HG02970 (cell line): Measurements from ENCODE around the gene USP35.

Experiments used
- ATAC-seq: cut with Tn5 transposase; IDR thresholded peaks from one replicate; pipeline ENCODE4 v1.9.1; 2021; ENCODE audit warnings: mild to moderate bottlenecking, moderate library complexity, moderate number of reproducible peaks; ENCODE audit not compliant: unreplicated experiment, low FRiP score

USP35 gene

DNA sequence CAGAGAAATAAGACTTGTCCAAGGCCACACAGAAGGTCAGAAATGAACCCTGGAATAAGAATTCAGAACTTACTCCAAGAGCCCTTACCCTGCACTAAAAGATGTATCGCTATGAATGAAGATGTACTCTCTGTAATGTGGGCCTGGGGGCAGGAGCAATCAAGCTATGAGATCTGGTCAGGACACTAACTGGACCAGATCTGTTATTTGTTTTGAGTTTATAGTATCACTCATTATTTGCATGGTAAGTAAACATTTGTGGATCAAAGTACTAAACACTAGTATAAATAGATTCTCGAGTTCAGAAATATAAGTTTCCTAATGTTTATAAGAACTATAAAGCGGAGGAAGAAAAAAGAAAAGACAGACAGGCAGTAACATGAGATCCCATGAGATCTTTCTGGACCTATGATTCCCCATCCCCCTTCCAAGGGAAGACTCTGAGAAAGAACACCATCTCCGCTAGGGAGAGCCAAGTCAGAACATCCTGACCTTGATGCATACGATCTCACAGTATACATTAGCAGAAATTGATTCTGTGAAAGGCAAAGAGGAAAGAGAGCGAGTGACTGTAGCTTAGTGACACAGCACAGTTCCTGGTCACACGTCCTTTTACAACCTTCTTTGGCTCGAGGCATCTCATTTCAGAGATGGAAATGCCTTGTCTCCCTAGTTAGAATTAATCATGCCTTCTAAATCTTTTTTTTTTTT, 71.2 kb downstream of the USP35 start:
- no peak for ATAC-seq

DNA sequence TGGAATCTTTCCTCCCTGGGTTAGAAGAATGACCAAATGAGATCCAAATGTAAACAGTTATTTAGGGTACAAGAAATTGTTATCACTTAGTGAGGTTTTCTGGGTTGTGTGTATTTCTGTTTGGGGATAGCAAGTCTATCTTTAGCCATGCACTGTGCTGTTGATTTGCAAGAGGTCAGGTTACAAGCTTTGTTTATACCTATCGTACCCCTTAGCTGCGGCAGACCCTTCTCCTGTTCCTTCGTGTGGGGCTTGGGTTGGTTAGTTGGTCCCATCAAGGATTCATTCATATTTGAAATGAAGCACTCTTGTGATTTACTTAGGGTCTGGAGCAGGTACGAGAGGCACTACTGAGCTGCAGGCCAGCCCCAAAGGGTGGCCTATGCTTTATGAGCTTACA, 72.6 kb downstream of the USP35 start:
- ATAC-seq = no peak

DNA sequence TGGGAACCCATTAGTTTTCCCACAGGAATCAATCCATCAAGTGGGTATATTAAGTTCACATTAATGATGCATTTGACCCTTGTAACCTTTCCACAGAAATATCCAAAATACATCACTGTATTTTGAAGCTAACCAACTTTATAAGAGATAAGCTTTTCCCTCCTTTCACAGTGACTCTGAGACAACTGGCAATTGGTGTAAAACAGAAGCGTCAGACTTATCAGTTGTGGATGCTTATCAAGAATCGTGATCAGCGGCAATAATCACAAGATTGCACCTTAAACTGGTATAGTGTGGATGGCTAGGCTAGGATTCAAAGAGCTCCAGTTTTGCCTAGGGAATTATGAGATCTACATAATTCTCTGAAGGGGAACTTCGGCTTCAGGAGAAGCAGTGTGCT, 73.1 kb downstream of the USP35 start:
- ATAC-seq = no peak

DNA sequence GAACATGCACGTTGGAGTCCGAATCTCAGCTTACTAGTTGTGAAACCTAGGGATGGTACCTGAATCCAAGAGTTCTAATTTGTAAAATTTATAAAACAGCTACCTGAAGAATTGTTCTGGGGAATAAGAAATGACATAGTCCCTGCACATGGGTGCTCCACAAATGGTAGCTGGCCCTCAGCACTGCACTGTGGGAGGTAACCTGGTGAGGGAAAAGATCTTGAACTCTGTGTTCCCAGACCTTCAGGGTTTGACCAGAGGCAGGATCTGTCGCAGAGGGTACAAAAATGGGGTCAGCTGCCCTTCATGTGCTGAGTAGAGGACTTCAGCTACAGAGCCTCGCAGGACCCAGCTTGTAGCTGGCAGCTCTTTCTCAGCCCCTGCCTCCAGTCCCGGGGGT, 73.5 kb downstream of the USP35 start:
- no peak for ATAC-seq

DNA sequence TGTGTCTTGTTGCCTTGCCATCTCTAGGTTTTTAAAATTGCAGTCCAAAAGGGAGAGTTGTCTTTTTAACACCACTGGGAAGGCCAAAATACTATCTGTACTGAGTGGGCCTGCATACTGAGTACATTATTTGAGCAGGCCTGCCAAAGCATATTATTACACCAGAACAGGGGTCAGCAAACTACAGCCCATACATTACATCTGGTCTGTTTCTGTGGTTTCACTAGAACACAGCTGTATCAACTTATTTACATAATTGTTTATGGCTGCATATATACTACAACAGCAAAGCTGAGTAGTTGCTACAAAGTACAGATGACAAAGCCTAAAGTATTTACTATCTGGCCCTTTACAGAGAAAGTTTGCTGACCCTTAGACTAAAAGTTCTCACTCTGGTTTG, 74.0 kb downstream of the USP35 start:
- ATAC-seq = no peak
